VCaP (cell line): ENCODE measurements around the gene CHMP4B.

Source experiments
- H3K27ac ChIP-seq: fragments of 450-650 bp; 2 replicates; pipeline ENCODE4 v1.5.1; 2017
- CTCF ChIP-seq: fragments of 450-650 bp; conservative IDR thresholded peaks from 2 replicates; pipeline ENCODE4 v1.5.1; 2017; ENCODE audit warnings: mild to moderate bottlenecking, moderate library complexity

Gene CHMP4B

DNA sequence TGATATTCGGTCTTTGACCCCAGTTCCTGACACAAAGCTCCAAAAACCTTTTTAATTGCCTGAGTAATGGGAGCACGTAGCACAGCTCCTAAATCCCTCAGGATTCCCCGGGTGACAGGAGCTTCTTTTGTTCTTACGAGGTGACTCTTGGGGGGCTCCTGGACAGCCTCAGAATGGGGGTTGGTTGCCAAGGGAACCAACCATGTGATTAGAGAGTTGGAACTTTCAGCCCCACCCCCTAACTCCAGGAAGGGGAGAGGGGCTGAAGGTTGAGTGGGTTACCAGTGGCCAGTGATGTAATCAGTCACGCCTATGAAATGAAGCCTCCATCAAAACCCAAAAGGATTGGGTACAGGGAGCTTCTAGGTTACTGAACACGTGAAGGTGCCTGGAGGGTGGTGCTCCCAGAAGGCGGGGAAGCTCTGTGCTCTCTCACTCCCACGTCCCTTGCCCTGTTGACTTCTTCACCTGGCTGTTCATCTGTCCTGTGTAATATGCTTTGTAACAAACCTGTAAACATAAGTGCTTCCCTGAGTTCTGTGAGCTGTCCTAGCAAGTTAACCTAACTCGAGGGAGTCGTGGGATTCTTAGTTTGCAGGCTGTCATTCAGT is 89.5 kb downstream of the CHMP4B start:
- no peak for TF ChIP-seq CTCF
- no peak overlapping the region for H3K27ac ChIP-seq

- TF ChIP-seq CTCF = no peak
- no peak overlapping the region for H3K27ac ChIP-seq
Observed at GRCh38 chr20:33901132-33901523, 90.0 kb downstream of the CHMP4B start.

DNA sequence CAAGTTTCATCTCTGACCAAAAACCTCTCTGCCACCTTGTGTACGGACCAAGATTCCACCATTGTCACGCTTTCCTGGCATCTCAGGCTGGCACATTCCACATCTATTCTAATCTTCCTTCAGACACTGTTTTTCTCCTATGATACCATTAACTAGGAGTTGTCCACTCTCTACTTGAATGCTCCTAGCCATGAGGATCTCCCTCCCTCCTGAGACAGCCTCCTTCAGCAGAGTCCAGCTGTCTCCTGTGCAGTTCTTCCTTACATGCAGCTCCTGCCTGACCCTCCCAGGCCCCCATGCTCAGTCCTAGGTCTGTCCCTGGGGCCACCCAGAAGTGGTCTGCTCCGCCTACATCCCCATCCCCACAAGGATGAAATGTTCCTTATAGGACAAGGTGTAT is 90.9 kb downstream of the CHMP4B start:
- TF ChIP-seq CTCF = no peak
- no peak overlapping the region for H3K27ac ChIP-seq
